Spleen (tissue), 7 donors: ENCODE measurements around the gene SYT17.

ENCODE experiments used
- POLR2A ChIP-seq, 3 donors: fragments of 450-650 bp; IDR thresholded peaks; one replicate each; pipeline ENCODE4 v1.5.1; 2017; ENCODE audit warnings: antibody characterized with exemption in 3 of 3, mild to moderate bottlenecking in 1 of 3
- POLR2AphosphoS5 ChIP-seq, 3 donors: sonication (generic); formaldehyde crosslinking; IDR thresholded peaks; one replicate each; pipeline ENCODE4 v1.5.1; 2017; ENCODE audit warnings: antibody characterized with exemption in 3 of 3
- TF ChIP-seq, protein P1 (sequence below), 11 experiments: fragments of 200-600 bp in 7 of 11; fragments of 450-650 bp in 4 of 11; sonication (generic) in 4 of 11; IDR thresholded peaks in 8 of 11; conservative IDR thresholded peaks in 3 of 11; 1 replicate in 7 of 11; 2 replicates in 4 of 11; pipeline versions ENCODE4 v1.4.0 to v1.8.0; 2016 to 2021; ENCODE audit warnings: antibody characterized with exemption in 11 of 11, inconsistent platforms in 4 of 11, mild to moderate bottlenecking in 1 of 11
- donor health status: DM: no; HTN: no; CAD: no; lungs with moderate emphysema.
- donor health status: DM: no; HTN: no; CAD: no.
- donor health status: DM: no; HTN: no; CAD: no.

DNA sequence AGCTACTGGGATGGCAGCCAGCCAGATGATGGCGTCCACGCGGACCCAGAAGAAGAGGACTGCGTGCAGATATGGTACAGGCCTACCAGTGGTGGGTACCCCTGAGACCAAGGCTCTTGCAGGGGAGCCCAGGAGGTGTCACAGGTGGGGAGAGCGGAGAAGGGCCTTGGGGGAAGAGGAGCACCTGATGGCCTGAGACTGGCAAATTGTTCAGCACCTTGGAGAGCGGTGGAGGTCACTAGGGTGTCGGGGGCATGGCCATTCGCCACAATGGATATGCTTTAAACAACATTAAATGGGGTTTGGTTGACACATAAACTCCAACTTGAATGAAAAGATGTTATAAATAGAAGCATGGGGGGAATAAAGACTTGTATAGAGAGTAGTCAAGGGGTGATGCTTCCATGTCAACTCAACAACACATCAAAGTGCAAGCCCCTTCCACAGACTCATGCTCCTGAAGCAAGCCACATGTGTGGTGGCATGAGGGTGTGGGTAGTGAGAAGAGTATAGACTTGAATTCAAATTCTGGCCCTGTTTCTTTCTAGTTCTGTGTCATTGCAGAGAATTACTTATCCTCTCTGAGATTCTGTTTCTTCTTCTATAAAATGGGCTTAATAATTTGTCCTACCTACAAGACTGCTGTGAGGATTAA lies 139.7 kb downstream of the SYT17 start:
- TF ChIP-seq, protein P1, sequence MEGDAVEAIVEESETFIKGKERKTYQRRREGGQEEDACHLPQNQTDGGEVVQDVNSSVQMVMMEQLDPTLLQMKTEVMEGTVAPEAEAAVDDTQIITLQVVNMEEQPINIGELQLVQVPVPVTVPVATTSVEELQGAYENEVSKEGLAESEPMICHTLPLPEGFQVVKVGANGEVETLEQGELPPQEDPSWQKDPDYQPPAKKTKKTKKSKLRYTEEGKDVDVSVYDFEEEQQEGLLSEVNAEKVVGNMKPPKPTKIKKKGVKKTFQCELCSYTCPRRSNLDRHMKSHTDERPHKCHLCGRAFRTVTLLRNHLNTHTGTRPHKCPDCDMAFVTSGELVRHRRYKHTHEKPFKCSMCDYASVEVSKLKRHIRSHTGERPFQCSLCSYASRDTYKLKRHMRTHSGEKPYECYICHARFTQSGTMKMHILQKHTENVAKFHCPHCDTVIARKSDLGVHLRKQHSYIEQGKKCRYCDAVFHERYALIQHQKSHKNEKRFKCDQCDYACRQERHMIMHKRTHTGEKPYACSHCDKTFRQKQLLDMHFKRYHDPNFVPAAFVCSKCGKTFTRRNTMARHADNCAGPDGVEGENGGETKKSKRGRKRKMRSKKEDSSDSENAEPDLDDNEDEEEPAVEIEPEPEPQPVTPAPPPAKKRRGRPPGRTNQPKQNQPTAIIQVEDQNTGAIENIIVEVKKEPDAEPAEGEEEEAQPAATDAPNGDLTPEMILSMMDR (IDR thresholded peaks at IDR 0.05 in 8 of 11, conservative IDR thresholded peaks at IDR 0.05 in 3 of 11) = no peak
- TF ChIP-seq POLR2A (IDR thresholded peaks at IDR 0.05) = no peak
- no peak for TF ChIP-seq POLR2AphosphoS5 (IDR thresholded peaks at IDR 0.05)
